Measurements from ENCODE around the gene CUL1. TPM values are rescaled to one million over a fixed set of nuclear protein-coding genes. Genes with fewer than 3 reads are reported as not detected.

Gene CUL1
- total RNA-seq, 4 donors from 2014 or later, result 24.5 to 56.6 (median 45.9) TPM

- no peak overlapping the region for H3K4me3 ChIP-seq
- TF ChIP-seq CTCF (IDR thresholded peaks at IDR 0.05) (no peak), POLR2A (IDR thresholded peaks at IDR 0.05) (no peak)
- H3K4me1 ChIP-seq, result no peaks in the 10 kb centered on the region
- peaks cover 0 to 99% (median 41%) of the 10 kb centered on the region in 3 donors for H3K36me3 ChIP-seq
- no peaks in the 10 kb centered on the region for H3K9me3 ChIP-seq
- no peaks in the 10 kb centered on the region for H3K27me3 ChIP-seq
- intact Hi-C loops (cut with DNase I), result no loop called here
- 97 to 100% methylated on average over 3 of the region's 3 CpGs for WGBS, 2 donors
- no peak for DNase-seq
- no peak overlapping the region for H3K27ac ChIP-seq
Observed at GRCh38 chr7:148794476-148794875, 95.8 kb downstream of the CUL1 start.

GRCh38 chr7:148796841-148797240, 98.1 kb downstream of the CUL1 start:
- intact Hi-C loops (cut with DNase I), result no loop called here
- DNase-seq, result no peak
- 82 to 88% methylated on average over 3 to 6 of the region's 10 CpGs for WGBS, 2 donors
- Histone ChIP-seq H3K9me3 (no peaks in the 10 kb centered on the region), H3K27me3 (no peaks in the 10 kb centered on the region), H3K36me3 (peaks cover 17 to 99% (median 38%) of the 10 kb centered on the region in 3 donors), H3K4me1 (no peaks in the 10 kb centered on the region), H3K4me3 (no peak overlapping the region), H3K27ac (no peak overlapping the region)
- TF ChIP-seq CTCF (IDR thresholded peaks at IDR 0.05) (no peak), POLR2A (IDR thresholded peaks at IDR 0.05) (no peak)

- 83 to 86% methylated on average over 6 to 8 of the region's 10 CpGs for WGBS, 2 donors
- H3K36me3 ChIP-seq, result peaks cover 17 to 86% (median 31%) of the 10 kb centered on the region in 3 donors
- intact Hi-C loops (cut with DNase I), result no loop called here
Observed at GRCh38 chr7:148799893-148800555, 101.3 kb downstream of the CUL1 start.

GRCh38 chr7:148800677-148801076, 102.0 kb downstream of the CUL1 start:
- Histone ChIP-seq H3K27me3 (no peaks in the 10 kb centered on the region), H3K4me3 (no peak overlapping the region), H3K4me1 (no peaks in the 10 kb centered on the region), H3K36me3 (peaks cover 17 to 79% (median 30%) of the 10 kb centered on the region in 3 donors), H3K9me3 (no peaks in the 10 kb centered on the region), H3K27ac (no peak overlapping the region)
- TF ChIP-seq POLR2A (IDR thresholded peaks at IDR 0.05) (no peak), CTCF (IDR thresholded peaks at IDR 0.05) (no peak)
- intact Hi-C loops (cut with DNase I), result no loop called here
- DNase-seq, result no peak
- 88 to 89% methylated on average over 13 of the region's 13 CpGs for WGBS, 2 donors

More at GRCh38 chr7:148799893-148800555, 101.3 kb downstream of the CUL1 start:
- no peaks in the 10 kb centered on the region for H3K4me1 ChIP-seq
- no peak for DNase-seq
- TF ChIP-seq POLR2A (IDR thresholded peaks at IDR 0.05) (no peak), CTCF (IDR thresholded peaks at IDR 0.05) (no peak)
- H3K27me3 ChIP-seq, result no peaks in the 10 kb centered on the region
- H3K4me3 ChIP-seq, result no peak overlapping the region
- H3K27ac ChIP-seq, result no peak overlapping the region
- H3K9me3 ChIP-seq, result no peaks in the 10 kb centered on the region

- H3K4me1 ChIP-seq, result no peaks in the 10 kb centered on the region
- H3K9me3 ChIP-seq, result no peaks in the 10 kb centered on the region
- no peak overlapping the region for H3K27ac ChIP-seq
- no peak overlapping the region for H3K4me3 ChIP-seq
- TF ChIP-seq POLR2A (IDR thresholded peaks at IDR 0.05) (no peak), CTCF (IDR thresholded peaks at IDR 0.05) (no peak)
- no peak for DNase-seq
- H3K36me3 ChIP-seq, result peaks cover 17 to 76% (median 24%) of the 10 kb centered on the region in 3 donors
- WGBS, 2 donors, result 92 to 98% methylated on average over 8 to 10 of the region's 10 CpGs
- H3K27me3 ChIP-seq, result no peaks in the 10 kb centered on the region
- intact Hi-C loops (cut with DNase I), result no loop called here
Observed at GRCh38 chr7:148802101-148802493, 103.4 kb downstream of the CUL1 start.
